K562 (cell line): ENCODE measurements around the gene MAGI1. TPM values are rescaled to one million over a fixed set of nuclear protein-coding genes. Genes with fewer than 3 reads are reported as not detected.

Experiments
- ATAC-seq: fragments of 200-7000 bp; cut with Tn5 transposase; 3 replicates; pipeline ENCODE4 v1.9.1; 2020; ENCODE audit warnings: moderate library complexity
- BruUV-seq: library from RNA; stranded (reverse); fragments of 400-500 nt; replicated peaks from 2 replicates; lab custom pipeline; 2021; lab: Mats Ljungman, UMichigan
- CTCF ChIA-PET: fragments of 300-600 bp; formaldehyde crosslinking; extraction: SDS; loops from one replicate; lab custom pipeline; 2021; ENCODE audit warnings: low intra/inter-chr PET ratio; lab: Yijun Ruan, JAX
- POLR2A ChIA-PET: fragments of 300-600, 350-650 bp; sonication (Branson Sonifier 250); formaldehyde crosslinking; extraction: SDS; loops from one replicate; lab custom pipeline; 2021; ENCODE audit warnings: antibody characterized with exemption, inconsistent platforms; lab: Yijun Ruan, JAX
- DNase-seq, 4 experiments: peaks; one replicate each; pipeline versions ENCODE4 v3.0.0 to v3.0.0-alpha.2; 2011 to 2018; ENCODE audit warnings: low spot score in 3 of 4, mixed read lengths in 3 of 4; ENCODE audit errors: extremely low read depth in 1 of 4
- FAIRE-seq: peaks from 2 replicates; lab custom pipeline; 2011; peaks lifted over from hg19 to GRCh38; lab: Jason Lieb, UNC
- H2AFZ ChIP-seq: 2 replicates; pipeline ENCODE4 v1.6.0; 2011; ENCODE audit warnings: low read depth, low read length, control low read depth, inconsistent platforms
- H3K27ac ChIP-seq: fragments of 200-600 bp; 3 replicates; pipeline ENCODE4 v1.8.0; 2011; ENCODE audit warnings: low read depth, mild to moderate bottlenecking, control low read depth, inconsistent platforms, low read length, moderate library complexity, mixed read lengths; ENCODE audit errors: extremely low read depth
- H3K27me3 ChIP-seq, 2 experiments: fragments of 300-600 bp in 1 of 2; 2 replicates in 1 of 2; 3 replicates in 1 of 2; pipeline versions ENCODE4 v1.6.0 to v1.8.0; 2011; ENCODE audit warnings: inconsistent platforms in 2 of 2, low read length in 2 of 2, mild to moderate bottlenecking in 1 of 2, mixed read lengths in 1 of 2, moderate library complexity in 1 of 2; ENCODE audit not compliant: control insufficient read depth in 2 of 2, insufficient read depth in 2 of 2
- H3K36me3 ChIP-seq: fragments of 300-600 bp; 3 replicates; pipeline ENCODE4 v1.8.0; 2011; ENCODE audit warnings: mild to moderate bottlenecking, low read length, inconsistent platforms; ENCODE audit not compliant: control insufficient read depth, insufficient read depth
- H3K4me1 ChIP-seq, 2 experiments: fragments of 200-600 bp in 1 of 2; replicated peaks in 1 of 2; 2 replicates in 1 of 2; 3 replicates in 1 of 2; pipeline versions ENCODE4 v1.5.1 to v1.8.0; 2011; ENCODE audit warnings: inconsistent platforms in 2 of 2, low read length in 2 of 2, mild to moderate bottlenecking in 1 of 2, mixed read lengths in 1 of 2, moderate library complexity in 1 of 2; ENCODE audit not compliant: control insufficient read depth in 2 of 2, insufficient read depth in 2 of 2
- H3K4me2 ChIP-seq: 2 replicates; pipeline ENCODE4 v1.6.1; 2011; ENCODE audit warnings: low read length, control low read depth, inconsistent platforms, mixed read lengths; ENCODE audit not compliant: insufficient read depth
- H3K4me3 ChIP-seq: fragments of 200-600 bp; sonication (generic), shearing (Covaris generic); 2 replicates; pipeline ENCODE4 v1.5.1; 2016; ENCODE audit warnings: control low read depth, inconsistent platforms
- H3K79me2 ChIP-seq: fragments of 200-600 bp; 3 replicates; pipeline ENCODE4 v1.8.0; 2011; ENCODE audit warnings: low read length, inconsistent platforms; ENCODE audit not compliant: control insufficient read depth, insufficient read depth
- H3K9ac ChIP-seq, 2 experiments: 2 replicates each; pipeline versions ENCODE4 v1.6.0 to v1.6.1; 2011; ENCODE audit warnings: low read depth in 2 of 2, low read length in 2 of 2, control low read depth in 1 of 2, inconsistent platforms in 1 of 2, mild to moderate bottlenecking in 1 of 2, mixed read lengths in 1 of 2; ENCODE audit not compliant: insufficient read depth in 1 of 2
- H3K9me1 ChIP-seq: one replicate; pipeline ENCODE4 v1.6.0; 2011; ENCODE audit warnings: inconsistent platforms, mild to moderate bottlenecking, low read length, moderate library complexity; ENCODE audit not compliant: control insufficient read depth, insufficient read depth
- H3K9me3 ChIP-seq: replicated peaks from 2 replicates; pipeline ENCODE4 v1.5.1; 2011; ENCODE audit warnings: low read depth, low read length, inconsistent platforms; ENCODE audit not compliant: control insufficient read depth, insufficient read depth
- H4K20me1 ChIP-seq: replicated peaks from 2 replicates; pipeline ENCODE4 v1.6.1; 2011; ENCODE audit warnings: low read length, inconsistent platforms, mixed read lengths; ENCODE audit not compliant: control insufficient read depth, insufficient read depth
- ARID4B ChIP-seq: sonication (generic); formaldehyde crosslinking; IDR thresholded peaks from 2 replicates; pipeline ENCODE4 v1.8.0; 2022; ENCODE audit warnings: mild to moderate bottlenecking, missing genetic modification reagents
- ETV1 ChIP-seq: fragments of 450-650 bp; conservative IDR thresholded peaks from 2 replicates; pipeline ENCODE4 v1.6.1; 2016; ENCODE audit warnings: missing genetic modification characterization, control low read depth, low read depth, missing compliant biosample characterization
- HNRNPLL ChIP-seq: fragments of 200-400 bp; formaldehyde crosslinking; IDR thresholded peaks from 2 replicates; pipeline ENCODE4 v1.6.1; 2017; ENCODE audit warnings: low read length, low read depth, mild to moderate bottlenecking; ENCODE audit not compliant: poor library complexity, severe bottlenecking
- NFRKB ChIP-seq: fragments of 450-650 bp; IDR thresholded peaks from 2 replicates; pipeline ENCODE4 v1.6.1; 2016; ENCODE audit warnings: low read depth
- OTX1 ChIP-seq: fragments of 450-650 bp; formaldehyde crosslinking; IDR thresholded peaks from 2 replicates; pipeline ENCODE4 v1.4.0; 2022; ENCODE audit warnings: mild to moderate bottlenecking
- RERE ChIP-seq: sonication (generic); formaldehyde crosslinking; IDR thresholded peaks from 2 replicates; pipeline ENCODE4 v1.8.0; 2023; ENCODE audit warnings: missing genetic modification reagents, mild to moderate bottlenecking, borderline replicate concordance
- RHOXF2B ChIP-seq: fragments of 250-450 bp; sonication (Bioruptor Pico); conservative IDR thresholded peaks from 2 replicates; pipeline ENCODE4 v1.5.1; 2021
- SP1 ChIP-seq: sonication (generic); formaldehyde crosslinking; IDR thresholded peaks from 2 replicates; pipeline ENCODE4 v1.8.1; 2022; ENCODE audit warnings: mild to moderate bottlenecking, missing genetic modification reagents
- ZEB2 ChIP-seq: fragments of 450-650 bp; IDR thresholded peaks from 2 replicates; pipeline ENCODE4 v1.6.1; 2016
- ZKSCAN1 ChIP-seq: fragments of 150-350 bp; IDR thresholded peaks from 2 replicates; pipeline ENCODE4 v1.6.1; 2016; ENCODE audit warnings: low read depth, low read length
- ZNF184 ChIP-seq: sonication (generic); formaldehyde crosslinking; IDR thresholded peaks from 2 replicates; pipeline ENCODE4 v1.5.0; 2020; ENCODE audit warnings: missing genetic modification reagents
- ZNF24 ChIP-seq: fragments of 450-650 bp; IDR thresholded peaks from 2 replicates; pipeline ENCODE4 v1.6.1; 2016
- WGBS: fragments of 100-300 bp; shearing (Covaris generic); methylation state at CpG from one replicate; pipeline ENCODE4 v1.1.6; 2016; ENCODE audit warnings: low coverage, mixed read lengths; ENCODE audit not compliant: insufficient coverage; ENCODE audit errors: missing lambda C conversion rate; 5-methylcytosine and 5-hydroxymethylcytosine counted together
- in situ Hi-C: fragments of 300-500 bp; cut with MboI; formaldehyde crosslinking; loops from 4 replicates; pipeline ENCODE4 v1.15.0; 2018; ENCODE audit warnings: inconsistent platforms, mixed read lengths
- intact Hi-C: fragments of 100-400 bp; cut with micrococcal nuclease; formaldehyde crosslinking; loops from 2 replicates; pipeline ENCODE4 v1.14.2; 2022
- polyA plus RNA-seq, 8 experiments: library from polyadenylated mRNA; depleted of rRNA in 4 of 8; stranded (reverse) in 5 of 8; unstranded in 3 of 8; fragments of >200 nt; fragmentation: Nextera tagmentation in 2 of 8; fragmentation: Illumina TruSeq in 1 of 8; extraction: Ambion mirVana in 2 of 8; extraction: Trizol in 1 of 8; gene quantifications; 2 replicates each; pipeline versions ENCODE4 v1.2.1 to v1.2.3, GENCODE V29; 2011 to 2014; ENCODE audit warnings: inconsistent platforms in 1 of 8, missing spikeins in 1 of 8
- total RNA-seq, 7 experiments: library from RNA; depleted of rRNA in 6 of 7; stranded (reverse); fragments of >200 nt in 6 of 7; fragmentation: Illumina TruSeq in 2 of 7; extraction: Trizol in 2 of 7; gene quantifications; 2 replicates each; pipeline versions ENCODE4 v1.2.1 to v1.2.3, GENCODE V29; 2011 to 2021; ENCODE audit warnings: low replicate concordance in 1 of 7

The MAGI1 gene
- total and polyA plus RNA-seq, 9 of the 15 experiments (the other 6 are each of a cell fraction or from before 2014, with no cell fraction given), result 7.8 to 59.4 (median 43.2) TPM

DNA sequence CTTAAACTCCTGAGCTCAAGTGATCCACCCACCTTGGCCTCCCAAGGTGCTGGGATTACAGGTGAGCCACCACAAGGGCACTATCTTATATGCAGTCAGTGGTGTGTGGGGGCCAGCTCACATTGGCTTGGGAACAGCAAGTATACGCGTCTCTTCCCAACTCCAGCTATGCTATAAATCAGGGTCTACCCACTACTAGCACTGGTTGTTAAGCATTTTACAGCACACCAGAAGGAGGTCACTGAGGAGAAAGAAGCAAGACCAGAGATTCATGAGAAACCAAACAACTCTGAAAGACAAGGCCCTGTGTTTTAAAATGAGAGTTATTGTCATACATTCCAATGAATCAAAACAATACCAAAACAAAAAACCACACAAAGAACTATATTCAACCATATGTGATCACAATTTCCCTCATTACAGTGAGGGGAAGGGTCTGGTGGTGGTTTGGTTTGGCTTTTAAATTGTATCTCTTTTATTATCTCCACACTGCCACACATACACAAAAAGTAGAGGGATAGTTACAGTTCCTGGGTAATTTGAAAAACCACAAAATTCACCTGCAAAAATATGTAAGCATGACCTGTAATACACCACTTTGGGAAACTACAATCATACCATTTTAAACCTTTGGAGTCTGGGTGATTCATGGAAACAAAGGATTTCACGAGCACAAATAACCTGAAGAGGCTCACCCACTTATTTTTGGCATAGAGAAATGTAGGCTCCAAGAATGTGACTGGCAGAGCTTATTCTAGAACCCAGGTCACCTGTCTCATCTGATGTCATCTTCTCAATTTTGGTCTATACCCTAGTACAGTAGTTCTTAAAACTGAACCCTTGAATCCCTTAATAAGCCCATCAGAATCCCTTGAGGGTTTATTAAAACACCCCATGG is 5.2 kb downstream of the MAGI1 start:
- POLR2A ChIA-PET, result interaction anchor here (1.3 kb wide), 1 partner anchor 18 kb away, joined by 5 read pairs; no protein-coding TSS in a partner anchor
- Histone ChIP-seq H3K36me3 (no peaks in the 10 kb centered on the region), H3K9me3 (no peaks in the 10 kb centered on the region), H3K27me3 (peaks cover 2 to 24% of the 10 kb centered on the region in 2 experiments; a peak in 3 of 5 replicates), H3K4me1 (peaks cover 0 to 11% of the 10 kb centered on the region in 2 experiments; a peak in 2 of 5 replicates), H3K79me2 (no peaks in the 10 kb centered on the region)
- in situ Hi-C loops, result no loop called here
- TF ChIP-seq ZNF24 (no peak), ARID4B (CRISPR knock-in tag) (no peak), RHOXF2B (CRISPR knock-in tag) (no peak), SP1 (no peak), RERE (CRISPR knock-in tag) (no peak), ZEB2 (no peak), NFRKB (no peak), ZKSCAN1 (no peak), ZNF184 (CRISPR knock-in tag) (no peak), HNRNPLL (no peak), ETV1 (tag) (no peak), OTX1 (CRISPR knock-in tag) (no peak)
- TF ChIP-seq, all 486 proteins: peak for 0
- FAIRE-seq, result no peak
- Histone ChIP-seq H3K27ac (no peak overlapping the region), H2AFZ (no peak overlapping the region), H3K4me3 (no peak overlapping the region), H3K4me2 (no peak overlapping the region), H4K20me1 (no peaks in the 10 kb centered on the region), H3K9me1 (no peaks in the 10 kb centered on the region), H3K9ac (no peak overlapping the region)
- no peak for DNase-seq
- no CpG with 5 or more reads among the region's 3 CpGs for WGBS
- CTCF ChIA-PET, result no interaction called here
- intact Hi-C loops, result no loop called here
- ATAC-seq, result no peak
- no TSS peak for BruUV-seq
